GM12891 (cell line): ENCODE data around the gene NR5A2.

ENCODE experiments used
- POLR2A ChIP-seq: IDR thresholded peaks from 2 replicates; pipeline ENCODE4 v1.6.1; 2011; ENCODE audit warnings: low read depth, low read length, control low read depth
- TAF1 ChIP-seq: IDR thresholded peaks from 2 replicates; pipeline ENCODE4 v1.6.1; 2011; ENCODE audit warnings: low read depth, low read length, control low read depth

DNA sequence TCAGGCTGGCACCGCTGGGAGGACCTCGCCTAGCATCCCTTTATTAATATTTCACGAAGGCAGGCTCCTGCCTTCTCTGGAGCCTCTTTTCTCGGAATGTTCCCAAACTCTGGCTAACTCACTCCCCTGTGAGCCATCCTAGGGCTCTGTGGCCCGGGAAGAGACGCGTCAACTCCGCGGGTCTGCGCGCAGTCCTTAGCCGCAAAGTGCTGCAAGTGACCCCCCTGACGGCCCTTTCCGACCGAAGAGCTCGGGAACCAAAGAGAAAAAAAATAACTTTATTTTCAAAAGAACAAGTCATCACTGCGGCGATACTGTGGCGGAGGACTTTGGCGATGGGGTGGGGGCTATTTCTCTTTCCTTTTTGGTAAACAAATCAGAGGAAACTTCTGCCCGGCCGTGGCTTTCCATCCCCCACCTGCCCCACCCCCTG, 14.6 kb downstream of the NR5A2 start:
- TF ChIP-seq POLR2A (no peak), TAF1 (no peak)
